ENCODE measurements around the gene CHST15. TPM values are rescaled to one million over a fixed set of nuclear protein-coding genes. Genes with fewer than 3 reads are reported as not detected.

CHST15 gene
- total RNA-seq, 2 experiments from 2014 or later: 14.7 to 26.4 TPM

- intact Hi-C loops (cut with micrococcal nuclease; ENCODE audit: unreplicated experiment): loop anchor here (5.0 kb wide), 1 partner anchor 33 kb away; no protein-coding TSS in a partner anchor
Observed at GRCh38 chr10:124070666-124071065, 22.7 kb downstream of the CHST15 start.

GRCh38 chr10:124069341-124070264 lies 23.8 kb downstream of the CHST15 start:
- no peak for DNase-seq (ENCODE audit: low spot score)
- no peak overlapping the region for H2AFZ ChIP-seq (ENCODE audit: low read length)
- peak overlapping the region; percentile 85 for H3K27ac ChIP-seq (ENCODE audit: low read depth, low read length, poor library complexity, severe bottlenecking)
- CTCF ChIA-PET (ENCODE audit: unreplicated experiment): interaction anchor here (0.6 kb wide), 1 partner anchor 9 kb away, joined by 3 read pairs; no protein-coding TSS in a partner anchor
- TF ChIP-seq CTCF (conservative IDR thresholded peaks at IDR 0.05; ENCODE audit: low read length) (no peak), EZH2phosphoT487 (IDR thresholded peaks at IDR 0.05; ENCODE audit: borderline replicate concordance, low read depth, low read length) (no peak)
- no peak overlapping the region for H3K4me3 ChIP-seq (ENCODE audit: low read depth, low read length, poor library complexity, severe bottlenecking)
- no peaks in the 10 kb centered on the region for H3K9me2 ChIP-seq (ENCODE audit: insufficient read depth, low read length)
- intact Hi-C loops (cut with micrococcal nuclease; ENCODE audit: unreplicated experiment): loop anchor here (5.0 kb wide), 1 partner anchor 32 kb away; no protein-coding TSS in a partner anchor
- H3K4me1 ChIP-seq (ENCODE audit: insufficient read depth, low read length, poor library complexity, severe bottlenecking): peaks cover 100% of the 10 kb centered on the region
- POLR2A ChIA-PET: interaction anchor here (0.9 to 5.1 kb wide), 2 partner anchors 8 to 26 kb away, joined by 3 to 54 read pairs; no protein-coding TSS in a partner anchor
- BruUV-seq (replicated peaks): no TSS peak
- peak overlapping the region; percentile 86 for H3K4me2 ChIP-seq (ENCODE audit: low read length)
- H3K36me3 ChIP-seq (ENCODE audit: insufficient read depth, low read length): no peaks in the 10 kb centered on the region
- H3K9me3 ChIP-seq (ENCODE audit: low read length): no peaks in the 10 kb centered on the region
- peaks cover 47% of the 10 kb centered on the region; the same call in 1 of the 2 replicates for H3K79me2 ChIP-seq (ENCODE audit: insufficient read depth, low read depth, low read length)
- no peaks in the 10 kb centered on the region for H4K20me1 ChIP-seq (ENCODE audit: insufficient read depth, low read length)

More at GRCh38 chr10:124070666-124071065, 22.7 kb downstream of the CHST15 start:
- no peaks in the 10 kb centered on the region for H3K9me3 ChIP-seq (ENCODE audit: low read length)
- peaks cover 47% of the 10 kb centered on the region; the same call in 1 of the 2 replicates for H3K79me2 ChIP-seq (ENCODE audit: insufficient read depth, low read depth, low read length)
- peak overlapping the region; percentile 88 for H3K27ac ChIP-seq (ENCODE audit: low read depth, low read length, poor library complexity, severe bottlenecking)
- ChIA-PET CTCF (ENCODE audit: unreplicated experiment) (no interaction called here), POLR2A (interaction anchor here (1.1 to 6.5 kb wide), 5 partner anchors 10 to 37 kb away, joined by 3 to 56 read pairs (median 3); no protein-coding TSS in a partner anchor)
- TF ChIP-seq CTCF (conservative IDR thresholded peaks at IDR 0.05; ENCODE audit: low read length) (no peak), EZH2phosphoT487 (IDR thresholded peaks at IDR 0.05; ENCODE audit: borderline replicate concordance, low read depth, low read length) (no peak)
- H4K20me1 ChIP-seq (ENCODE audit: insufficient read depth, low read length): no peaks in the 10 kb centered on the region
- H2AFZ ChIP-seq (ENCODE audit: low read length): peak overlapping the region; percentile 8; the same call in 1 of the 2 replicates
- BruUV-seq (replicated peaks): no TSS peak
- peak overlapping the region; percentile 45 for H3K4me3 ChIP-seq (ENCODE audit: low read depth, low read length, poor library complexity, severe bottlenecking)
- H3K9me2 ChIP-seq (ENCODE audit: insufficient read depth, low read length): no peaks in the 10 kb centered on the region
- H3K4me1 ChIP-seq (ENCODE audit: insufficient read depth, low read length, poor library complexity, severe bottlenecking): peaks cover 100% of the 10 kb centered on the region
- H3K4me2 ChIP-seq (ENCODE audit: low read length): peak overlapping the region; percentile 86
- no peak for DNase-seq (ENCODE audit: low spot score)
- H3K36me3 ChIP-seq (ENCODE audit: insufficient read depth, low read length): no peaks in the 10 kb centered on the region
